DOHH2 (cell line): Measurements from ENCODE around the gene RAP1GDS1.

Experiments used
- H3F3A ChIP-seq: fragments of 200-600 bp; sonication (generic), shearing (Covaris generic); 2 replicates; pipeline ENCODE4 v1.6.0; 2016; ENCODE audit warnings: antibody characterized with exemption, mild to moderate bottlenecking; ENCODE audit not compliant: control insufficient read depth, insufficient read depth
- H3K27ac ChIP-seq: fragments of 200-600 bp; sonication (generic); 2 replicates; pipeline ENCODE4 v1.5.1; 2014; ENCODE audit warnings: low read depth, mild to moderate bottlenecking, low read length, moderate library complexity
- H3K27me3 ChIP-seq: fragments of 200-600 bp; sonication (generic); 2 replicates; pipeline ENCODE4 v1.6.1; 2014; ENCODE audit warnings: mild to moderate bottlenecking, low read length, mixed read lengths; ENCODE audit not compliant: control insufficient read depth
- H3K36me3 ChIP-seq: fragments of 200-600 bp; sonication (generic); 2 replicates; pipeline ENCODE4 v1.6.1; 2014; ENCODE audit warnings: mild to moderate bottlenecking, low read length, moderate library complexity, mixed read lengths; ENCODE audit not compliant: control insufficient read depth
- H3K4me1 ChIP-seq: fragments of 200-600 bp; sonication (generic); 2 replicates; pipeline ENCODE4 v1.6.1; 2014; ENCODE audit warnings: mild to moderate bottlenecking, low read length, mixed read lengths; ENCODE audit not compliant: control insufficient read depth
- H3K4me2 ChIP-seq: fragments of 200-600 bp; sonication (generic); 2 replicates; pipeline ENCODE4 v1.6.0; 2014; ENCODE audit warnings: mild to moderate bottlenecking, low read length, moderate library complexity
- H3K4me3 ChIP-seq: fragments of 200-600 bp; sonication (generic); 2 replicates; pipeline ENCODE4 v1.5.1; 2014; ENCODE audit warnings: mild to moderate bottlenecking, low read length, mixed read lengths
- H3K79me2 ChIP-seq: fragments of 200-600 bp; sonication (generic); 2 replicates; pipeline ENCODE4 v1.6.1; 2014; ENCODE audit warnings: mild to moderate bottlenecking, low read length, mixed read lengths; ENCODE audit not compliant: control insufficient read depth
- H3K9me2 ChIP-seq: fragments of 200-600 bp; sonication (generic); replicated peaks from 2 replicates; pipeline ENCODE4 v1.6.1; 2014; ENCODE audit warnings: mild to moderate bottlenecking, low read length, mixed read lengths; ENCODE audit not compliant: control insufficient read depth
- H3K9me3 ChIP-seq: fragments of 200-600 bp; sonication (generic); 2 replicates; pipeline ENCODE4 v1.6.1; 2014; ENCODE audit warnings: antibody characterized with exemption, low read length, mixed read lengths; ENCODE audit not compliant: control insufficient read depth, insufficient read depth
- H4K20me1 ChIP-seq: fragments of 200-600 bp; sonication (generic); 2 replicates; pipeline ENCODE4 v1.6.0; 2014; ENCODE audit warnings: low read depth, mild to moderate bottlenecking, antibody characterized with exemption, low read length, moderate library complexity; ENCODE audit not compliant: control insufficient read depth, insufficient read depth
- EZH2phosphoT487 ChIP-seq: fragments of 200-600 bp; sonication (generic); IDR thresholded peaks from 2 replicates; pipeline ENCODE4 v1.6.1; 2017; ENCODE audit warnings: borderline replicate concordance, mild to moderate bottlenecking, antibody characterized with exemption, low read length, moderate library complexity, mixed read lengths
- TF ChIP-seq, protein P1 (sequence below): fragments of 200-600 bp; sonication (generic); IDR thresholded peaks from one replicate; pipeline ENCODE4 v1.5.1; 2014; ENCODE audit warnings: antibody characterized with exemption, mild to moderate bottlenecking, low read depth, low read length; ENCODE audit not compliant: poor library complexity, severe bottlenecking

The RAP1GDS1 gene

DNA sequence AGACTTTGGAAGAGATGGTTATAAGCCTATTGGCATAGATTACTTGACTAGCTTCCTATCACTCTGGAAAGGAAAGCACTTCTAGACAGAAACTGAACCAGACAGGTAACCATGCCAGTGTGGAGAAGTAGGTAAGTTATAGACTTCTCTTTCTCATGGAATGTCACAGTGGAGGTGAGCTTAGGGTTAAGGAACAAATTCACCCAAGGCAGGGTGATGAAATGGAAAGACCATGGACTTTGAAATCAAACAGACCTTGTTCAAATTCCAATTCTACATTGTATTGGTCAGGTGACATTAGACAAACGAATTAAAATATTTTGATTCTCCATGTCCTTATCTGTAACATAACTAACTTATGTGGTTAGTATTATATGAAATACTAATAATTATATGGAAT, 7.7 kb upstream of the RAP1GDS1 start:
- H3F3A ChIP-seq = no peaks in the 10 kb centered on the region
- H3K4me3 ChIP-seq = no peak overlapping the region
- no peaks in the 10 kb centered on the region for H3K36me3 ChIP-seq
- H3K9me2 ChIP-seq = no peaks in the 10 kb centered on the region
- no peak for TF ChIP-seq EZH2phosphoT487
- TF ChIP-seq, protein P1, sequence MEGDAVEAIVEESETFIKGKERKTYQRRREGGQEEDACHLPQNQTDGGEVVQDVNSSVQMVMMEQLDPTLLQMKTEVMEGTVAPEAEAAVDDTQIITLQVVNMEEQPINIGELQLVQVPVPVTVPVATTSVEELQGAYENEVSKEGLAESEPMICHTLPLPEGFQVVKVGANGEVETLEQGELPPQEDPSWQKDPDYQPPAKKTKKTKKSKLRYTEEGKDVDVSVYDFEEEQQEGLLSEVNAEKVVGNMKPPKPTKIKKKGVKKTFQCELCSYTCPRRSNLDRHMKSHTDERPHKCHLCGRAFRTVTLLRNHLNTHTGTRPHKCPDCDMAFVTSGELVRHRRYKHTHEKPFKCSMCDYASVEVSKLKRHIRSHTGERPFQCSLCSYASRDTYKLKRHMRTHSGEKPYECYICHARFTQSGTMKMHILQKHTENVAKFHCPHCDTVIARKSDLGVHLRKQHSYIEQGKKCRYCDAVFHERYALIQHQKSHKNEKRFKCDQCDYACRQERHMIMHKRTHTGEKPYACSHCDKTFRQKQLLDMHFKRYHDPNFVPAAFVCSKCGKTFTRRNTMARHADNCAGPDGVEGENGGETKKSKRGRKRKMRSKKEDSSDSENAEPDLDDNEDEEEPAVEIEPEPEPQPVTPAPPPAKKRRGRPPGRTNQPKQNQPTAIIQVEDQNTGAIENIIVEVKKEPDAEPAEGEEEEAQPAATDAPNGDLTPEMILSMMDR = no peak
- no peaks in the 10 kb centered on the region for H3K4me1 ChIP-seq
- no peaks in the 10 kb centered on the region for H3K9me3 ChIP-seq
- H4K20me1 ChIP-seq = no peaks in the 10 kb centered on the region
- H3K27me3 ChIP-seq = no peaks in the 10 kb centered on the region; the same call in 1 of the 2 replicates
- no peak overlapping the region for H3K4me2 ChIP-seq
- no peak overlapping the region for H3K27ac ChIP-seq
- H3K79me2 ChIP-seq = no peaks in the 10 kb centered on the region

DNA sequence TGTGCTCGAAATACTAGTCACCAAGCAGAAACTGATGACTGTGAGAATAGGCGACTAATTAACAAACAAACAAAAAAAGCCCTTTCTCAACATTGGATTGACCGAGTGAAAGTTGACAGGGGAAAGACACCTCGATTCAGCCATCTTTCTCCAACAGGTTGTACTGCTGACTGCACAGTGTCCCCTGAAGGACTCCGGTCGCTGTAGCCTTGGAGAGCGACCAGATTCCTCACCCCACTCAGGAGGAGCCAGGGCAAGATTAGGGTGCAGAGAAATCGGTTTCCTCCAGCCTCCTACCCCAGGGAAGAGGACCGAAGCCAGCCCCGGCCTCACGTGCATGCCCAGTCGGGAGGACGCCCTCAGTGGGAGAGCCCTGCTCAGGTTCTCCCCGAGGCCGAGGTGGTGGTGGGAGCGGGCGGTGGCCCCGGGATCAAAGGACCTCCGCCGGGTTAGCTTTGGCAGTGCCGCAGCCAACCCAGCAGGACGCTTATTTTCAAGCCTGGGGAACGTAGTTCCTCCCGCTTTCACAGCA, 1.1 kb upstream of the RAP1GDS1 start:
- Histone ChIP-seq H3K27me3 (no peaks in the 10 kb centered on the region), H3K79me2 (peaks cover 55% of the 10 kb centered on the region), H3F3A (no peaks in the 10 kb centered on the region), H3K36me3 (peaks cover 14% of the 10 kb centered on the region), H3K4me1 (peaks cover 25% of the 10 kb centered on the region), H3K27ac (peak overlapping the region; percentile 55), H3K4me3 (peak overlapping the region; percentile 96), H3K4me2 (peak overlapping the region; percentile 92), H3K9me3 (no peaks in the 10 kb centered on the region), H4K20me1 (no peaks in the 10 kb centered on the region), H3K9me2 (no peaks in the 10 kb centered on the region)
- TF ChIP-seq, protein P1 = no peak
- no peak for TF ChIP-seq EZH2phosphoT487

DNA sequence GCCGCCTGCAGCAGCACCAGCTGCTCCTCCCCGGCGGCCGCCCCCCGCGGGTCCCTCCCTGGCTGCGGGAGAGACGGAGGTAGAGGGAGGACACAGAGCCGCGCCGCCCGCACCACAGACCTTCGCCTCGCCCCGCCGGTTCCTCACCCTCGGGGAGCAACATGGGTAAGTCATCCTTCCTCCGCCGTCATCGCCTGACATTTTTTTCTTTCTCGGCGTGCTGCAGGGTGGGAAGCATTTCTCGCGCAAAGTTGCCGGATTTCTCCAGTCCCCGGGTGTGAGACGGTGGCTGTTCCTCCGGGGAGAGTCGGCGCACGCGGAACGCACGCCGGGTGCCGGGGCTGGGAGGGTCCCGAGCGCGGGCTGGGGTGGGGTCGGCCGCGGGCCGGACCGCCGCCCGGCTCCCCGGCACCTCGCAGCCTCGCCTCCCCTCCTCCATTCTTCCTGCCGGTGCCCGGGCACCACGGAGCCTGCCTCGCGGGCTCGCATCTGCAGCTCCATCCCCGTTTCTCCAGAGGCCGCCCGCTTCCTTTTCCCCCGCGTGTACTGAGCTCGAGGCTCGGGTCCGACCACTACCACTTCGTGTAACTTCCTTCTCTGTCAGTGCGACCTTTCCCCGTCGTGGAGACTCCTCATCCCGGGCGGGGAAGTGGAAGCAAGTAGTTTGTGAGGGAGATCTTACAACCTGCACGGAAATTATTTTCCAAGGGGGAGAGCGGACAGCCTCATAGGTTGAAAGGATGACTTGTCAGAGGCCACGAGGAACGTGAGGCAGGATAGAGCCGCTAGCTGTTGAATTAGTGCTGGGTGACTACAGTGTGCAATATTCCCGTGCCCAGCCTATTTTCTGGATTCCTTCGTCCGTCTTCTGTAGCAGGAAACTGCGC, 464 bp downstream of the RAP1GDS1 start:
- TF ChIP-seq, protein P1 = no peak
- no peak for TF ChIP-seq EZH2phosphoT487
- no peaks in the 10 kb centered on the region for H3K27me3 ChIP-seq
- peaks cover 69% of the 10 kb centered on the region for H3K79me2 ChIP-seq
- peak overlapping the region; percentile 91 for H3K4me3 ChIP-seq
- H3K27ac ChIP-seq = peak overlapping the region; percentile 57
- peaks cover 14% of the 10 kb centered on the region for H3K36me3 ChIP-seq
- H3K9me3 ChIP-seq = no peaks in the 10 kb centered on the region
- peaks cover 25% of the 10 kb centered on the region for H3K4me1 ChIP-seq
- H4K20me1 ChIP-seq = no peaks in the 10 kb centered on the region
- peak overlapping the region; percentile 83 for H3K4me2 ChIP-seq
- H3K9me2 ChIP-seq = no peaks in the 10 kb centered on the region
- no peaks in the 10 kb centered on the region for H3F3A ChIP-seq
